ENCODE results near the gene SIX1.

DNA sequence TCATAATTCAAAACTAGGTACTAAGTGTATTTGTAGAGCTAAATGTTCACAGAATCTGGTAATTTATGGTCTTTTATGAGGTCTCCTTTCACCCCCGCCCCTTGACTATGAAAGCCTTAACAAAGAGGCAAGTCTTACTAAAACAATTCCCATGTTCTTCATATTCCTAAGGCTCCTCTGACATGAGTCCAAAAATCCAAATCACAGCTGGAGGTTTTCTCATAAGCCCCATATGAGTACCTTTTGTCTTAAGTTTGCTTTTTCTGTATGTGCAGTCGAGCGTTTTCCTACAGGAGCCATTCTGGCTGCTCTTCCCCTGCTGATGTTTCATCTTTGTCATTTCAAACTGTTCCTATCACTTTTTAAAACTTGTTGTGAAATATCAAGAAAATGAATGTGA, 55.2 kb downstream of the SIX1 start:
- TF ChIP-seq, protein P1, sequence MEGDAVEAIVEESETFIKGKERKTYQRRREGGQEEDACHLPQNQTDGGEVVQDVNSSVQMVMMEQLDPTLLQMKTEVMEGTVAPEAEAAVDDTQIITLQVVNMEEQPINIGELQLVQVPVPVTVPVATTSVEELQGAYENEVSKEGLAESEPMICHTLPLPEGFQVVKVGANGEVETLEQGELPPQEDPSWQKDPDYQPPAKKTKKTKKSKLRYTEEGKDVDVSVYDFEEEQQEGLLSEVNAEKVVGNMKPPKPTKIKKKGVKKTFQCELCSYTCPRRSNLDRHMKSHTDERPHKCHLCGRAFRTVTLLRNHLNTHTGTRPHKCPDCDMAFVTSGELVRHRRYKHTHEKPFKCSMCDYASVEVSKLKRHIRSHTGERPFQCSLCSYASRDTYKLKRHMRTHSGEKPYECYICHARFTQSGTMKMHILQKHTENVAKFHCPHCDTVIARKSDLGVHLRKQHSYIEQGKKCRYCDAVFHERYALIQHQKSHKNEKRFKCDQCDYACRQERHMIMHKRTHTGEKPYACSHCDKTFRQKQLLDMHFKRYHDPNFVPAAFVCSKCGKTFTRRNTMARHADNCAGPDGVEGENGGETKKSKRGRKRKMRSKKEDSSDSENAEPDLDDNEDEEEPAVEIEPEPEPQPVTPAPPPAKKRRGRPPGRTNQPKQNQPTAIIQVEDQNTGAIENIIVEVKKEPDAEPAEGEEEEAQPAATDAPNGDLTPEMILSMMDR (IDR thresholded peaks at IDR 0.05): no peak
- TF ChIP-seq SIN3A (IDR thresholded peaks at IDR 0.05; ENCODE audit: borderline replicate concordance, low read depth, low read length) (no peak), TAF1 (IDR thresholded peaks at IDR 0.05; ENCODE audit: borderline replicate concordance, low read depth, low read length) (no peak), POLR2AphosphoS5 (IDR thresholded peaks at IDR 0.05; ENCODE audit: low read depth, low read length) (no peak)

All from SK-N-SH (cell line).